Ovary (tissue), 9 donors: ENCODE measurements around the gene IFT88. TPM values are rescaled to one million over a fixed set of nuclear protein-coding genes. Genes with fewer than 3 reads are reported as not detected.

Experiments
- DNase-seq, 5 donors: peaks; one replicate each; pipeline ENCODE4 v3.0.0-alpha.2; 2019 to 2020
- H3K27ac ChIP-seq, 2 donors: fragments of 200-600 bp; one replicate each; pipeline versions ENCODE4 v1.5.1 to v1.8.0; 2019 to 2022
- H3K27me3 ChIP-seq: fragments of 200-600 bp; one replicate; pipeline ENCODE4 v1.8.0; 2022
- H3K36me3 ChIP-seq: fragments of 200-600 bp; sonication (generic); one replicate; pipeline ENCODE4 v1.5.1; 2019
- H3K4me1 ChIP-seq: one replicate; pipeline ENCODE4 v1.8.1; 2013; ENCODE audit warnings: mild to moderate bottlenecking, moderate library complexity; ENCODE audit not compliant: insufficient read depth
- H3K4me3 ChIP-seq: fragments of 200-600 bp; sonication (generic); one replicate; pipeline ENCODE4 v1.5.1; 2017
- H3K9me3 ChIP-seq, 2 donors: fragments of 200-600 bp in 1 of 2; sonication (generic) in 1 of 2; one replicate each; pipeline versions ENCODE4 v1.5.1 to v1.8.1; 2013 to 2019; ENCODE audit warnings: mild to moderate bottlenecking in 1 of 2, moderate library complexity in 1 of 2
- CTCF ChIP-seq, 3 donors: fragments of 450-650 bp in 2 of 3; fragments of 200-600 bp in 1 of 3; IDR thresholded peaks; one replicate each; pipeline versions ENCODE4 v1.5.1 to v1.8.0; 2016 to 2022; ENCODE audit warnings: antibody characterized with exemption in 3 of 3, mild to moderate bottlenecking in 1 of 3
- EP300 ChIP-seq: sonication (generic); formaldehyde crosslinking; IDR thresholded peaks from one replicate; pipeline ENCODE4 v1.6.1; 2017; ENCODE audit warnings: antibody characterized with exemption
- POLR2A ChIP-seq: fragments of 450-650 bp; IDR thresholded peaks from one replicate; pipeline ENCODE4 v1.6.1; 2017; ENCODE audit warnings: antibody characterized with exemption, mild to moderate bottlenecking, moderate library complexity
- WGBS, 3 donors: extraction: QIAGEN DNeasy Blood & Tissue Kit in 1 of 3; methylation state at CpG; one replicate each; pipeline versions ENCODE4 v1.1.5 to v1.1.7; 2013 to 2017; 5-methylcytosine and 5-hydroxymethylcytosine counted together
- intact Hi-C, 4 donors: fragments of 100-400 bp; cut with DNase I; formaldehyde crosslinking; loops; one replicate each; pipeline versions ENCODE4 v1.11.0 to v1.15.1; 2022 to 2023
- polyA plus RNA-seq, 2 donors: library from polyadenylated mRNA; stranded (reverse); fragments of 200-250 nt in 1 of 2; fragments of 350-450 nt in 1 of 2; fragmentation: Illumina TruSeq in 1 of 2; extraction: RNeasy Lipid Tissue Mini Kit (QIAGEN cat#74804) in 1 of 2; gene quantifications; one replicate each; pipeline ENCODE4 v1.2.3, GENCODE V29; 2013 to 2014
- total RNA-seq, 7 donors: library from RNA; depleted of rRNA in 2 of 7; stranded (reverse); fragments of >200 nt in 2 of 7; fragmentation: NEBNext Ultra II Directional in 3 of 7; extraction: Animal tissue kit (Norgen Biotek cat#: 25700) in 3 of 7; gene quantifications; one replicate each; pipeline versions ENCODE4 v1.1.0 to v1.2.4, GENCODE V29; 2016 to 2023
- donor health status: DM: no; HTN: no; CAD: no; lungs with moderate emphysema.
- donor health status: DM: no; HTN: no; CAD: no.
- donor health status: Bipolar disorder and iron deficiency.
- donor health status: DM: yes; HTN: yes; CAD: no.
- donor health status: DM: no; HTN: no; CAD: no.
- donor health status: DM: yes; HTN: yes; CAD: no.

IFT88 gene
- total and polyA plus RNA-seq, 9 donors: 12.1 to 30.6 (median 22.9) TPM

DNA sequence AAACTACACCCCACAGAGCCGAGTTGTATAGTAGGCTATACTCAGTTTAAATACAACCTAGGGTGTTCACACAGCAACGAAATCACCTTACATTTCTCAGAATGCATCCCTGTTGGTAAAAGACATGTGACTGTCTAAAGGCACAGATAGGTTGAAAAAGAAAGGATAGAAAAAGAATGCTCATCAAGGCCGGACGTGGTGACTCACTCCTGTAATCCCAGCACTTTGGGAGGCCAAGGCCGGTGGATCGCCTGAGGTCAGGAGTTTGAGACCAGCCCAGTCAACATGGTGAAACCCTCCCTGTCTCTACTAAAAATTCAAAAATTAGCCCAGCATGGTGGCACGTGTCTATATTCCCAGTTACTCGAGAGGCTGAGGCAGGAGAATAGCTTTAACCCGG, 132.8 kb downstream of the IFT88 start:
- Histone ChIP-seq H3K27ac (no peak overlapping the region), H3K36me3 (no peaks in the 10 kb centered on the region), H3K27me3 (no peaks in the 10 kb centered on the region), H3K4me3 (no peak overlapping the region), H3K4me1 (peaks cover 2% of the 10 kb centered on the region), H3K9me3 (no peaks in the 10 kb centered on the region)
- TF ChIP-seq POLR2A (no peak), EP300 (no peak), CTCF (IDR thresholded peaks at IDR 0.05) (no peak)
- intact Hi-C loops: loop anchor here in 3 of 4 donors (5.0 to 10.0 kb wide), 3 partner anchors 73 to 205 kb away; partner anchors contain the start of gene EEF1AKMT1 (in 1 of the 3)
- WGBS, 3 donors: 73 to 86% (median 76%) methylated on average over 9 of the region's 9 CpGs
- no peak for DNase-seq

DNA sequence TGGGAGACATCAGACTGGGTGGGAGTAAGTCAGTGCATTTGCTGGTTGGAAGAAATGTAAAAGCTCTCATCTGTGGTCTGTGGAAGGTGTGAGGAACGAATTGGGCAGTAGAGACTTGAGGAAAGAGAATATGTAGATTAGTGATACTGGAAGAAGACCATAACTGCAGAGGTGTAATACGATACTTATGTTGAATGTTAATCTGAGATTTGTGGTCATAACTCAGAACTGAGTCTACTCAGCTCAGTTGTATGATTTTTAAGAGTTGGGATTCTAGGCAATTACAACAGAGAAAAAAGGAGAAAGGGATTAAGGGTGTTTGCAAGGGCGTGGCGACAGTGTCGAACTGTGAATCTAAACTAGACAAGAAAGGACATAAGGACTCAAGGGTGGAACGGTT, 133.3 kb downstream of the IFT88 start:
- no peaks in the 10 kb centered on the region for H3K27me3 ChIP-seq
- WGBS, 3 donors: 75 to 85% (median 77%) methylated on average over 6 of the region's 6 CpGs
- TF ChIP-seq EP300 (no peak), CTCF (IDR thresholded peaks at IDR 0.05) (no peak), POLR2A (no peak)
- H3K27ac ChIP-seq: no peak overlapping the region
- no peak for DNase-seq
- no peaks in the 10 kb centered on the region for H3K36me3 ChIP-seq
- intact Hi-C loops: loop anchor here in 3 of 4 donors (5.0 to 10.0 kb wide), 3 partner anchors 72 to 205 kb away; partner anchors contain the start of gene EEF1AKMT1 (in 1 of the 3)
- H3K4me3 ChIP-seq: no peak overlapping the region
- H3K4me1 ChIP-seq: peaks cover 2% of the 10 kb centered on the region
- H3K9me3 ChIP-seq: no peaks in the 10 kb centered on the region

GRCh38 chr13:20701461-20701860, 134.5 kb downstream of the IFT88 start:
- H3K27me3 ChIP-seq: no peaks in the 10 kb centered on the region
- H3K36me3 ChIP-seq: no peaks in the 10 kb centered on the region
- H3K4me3 ChIP-seq: no peak overlapping the region
- no peak for TF ChIP-seq EP300
- TF ChIP-seq CTCF (IDR thresholded peaks at IDR 0.05): no peak
- no peak for TF ChIP-seq POLR2A
- WGBS, 3 donors: 94 to 98% (median 96%) methylated on average over 3 of the region's 3 CpGs
- no peaks in the 10 kb centered on the region for H3K9me3 ChIP-seq
- DNase-seq: no peak
- H3K4me1 ChIP-seq: peaks cover 2% of the 10 kb centered on the region
- H3K27ac ChIP-seq: no peak overlapping the region
- intact Hi-C loops: loop anchor here in 3 of 4 donors (5.0 to 10.0 kb wide), 3 partner anchors 71 to 207 kb away; partner anchors contain the start of gene EEF1AKMT1 (in 1 of the 3)

DNA sequence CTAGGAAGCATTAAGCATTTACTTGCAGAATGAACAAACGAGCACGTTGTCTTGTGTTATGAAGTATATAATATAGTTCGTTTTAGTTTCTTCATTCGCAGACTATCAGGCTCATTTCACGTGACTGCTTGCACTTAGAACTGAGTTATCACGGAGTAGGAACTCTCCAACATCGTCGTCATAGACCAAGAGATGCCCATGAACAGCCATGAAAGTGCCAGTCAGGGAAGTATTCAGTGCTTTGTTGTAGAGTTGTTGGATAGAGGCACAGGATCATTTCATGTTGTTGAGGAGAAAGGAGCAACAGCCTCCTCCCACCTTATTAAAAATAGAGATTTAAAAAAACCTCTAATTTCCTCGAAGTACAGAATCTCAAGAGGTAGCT, 135.6 kb downstream of the IFT88 start:
- 33 to 52% (median 48%) methylated on average over 9 of the region's 9 CpGs for WGBS, 3 donors
- Histone ChIP-seq H3K4me3 (peak overlapping the region; percentile 71), H3K9me3 (no peaks in the 10 kb centered on the region), H3K27ac (peak overlapping the region in 1 of 2 donors; percentile 60), H3K27me3 (no peaks in the 10 kb centered on the region), H3K36me3 (no peaks in the 10 kb centered on the region), H3K4me1 (peaks cover 2% of the 10 kb centered on the region)
- DNase-seq: no peak
- intact Hi-C loops: loop anchor here in 3 of 4 donors (2.0 to 10.0 kb wide), 4 partner anchors 70 to 208 kb away; partner anchors contain the start of gene EEF1AKMT1 (in 1 of the 3)
- TF ChIP-seq EP300: no peak
- no peak for TF ChIP-seq CTCF (IDR thresholded peaks at IDR 0.05)
- TF ChIP-seq POLR2A: no peak
